GM23248 (cell line): Measurements from ENCODE around the gene MTHFD2L.

ENCODE experiments used
- EZH2 ChIP-seq: fragments of 200-600 bp; sonication (generic); IDR thresholded peaks from 2 replicates; pipeline ENCODE4 v1.6.1; 2018; ENCODE audit warnings: antibody characterized with exemption, mild to moderate bottlenecking; ENCODE audit not compliant: insufficient read depth, poor library complexity, severe bottlenecking
- EZH2phosphoT487 ChIP-seq: fragments of 200-600 bp; sonication (generic); IDR thresholded peaks from 2 replicates; pipeline ENCODE4 v1.6.1; 2018; ENCODE audit warnings: antibody characterized with exemption, moderate library complexity, mild to moderate bottlenecking, low read depth; ENCODE audit not compliant: insufficient read depth

DNA sequence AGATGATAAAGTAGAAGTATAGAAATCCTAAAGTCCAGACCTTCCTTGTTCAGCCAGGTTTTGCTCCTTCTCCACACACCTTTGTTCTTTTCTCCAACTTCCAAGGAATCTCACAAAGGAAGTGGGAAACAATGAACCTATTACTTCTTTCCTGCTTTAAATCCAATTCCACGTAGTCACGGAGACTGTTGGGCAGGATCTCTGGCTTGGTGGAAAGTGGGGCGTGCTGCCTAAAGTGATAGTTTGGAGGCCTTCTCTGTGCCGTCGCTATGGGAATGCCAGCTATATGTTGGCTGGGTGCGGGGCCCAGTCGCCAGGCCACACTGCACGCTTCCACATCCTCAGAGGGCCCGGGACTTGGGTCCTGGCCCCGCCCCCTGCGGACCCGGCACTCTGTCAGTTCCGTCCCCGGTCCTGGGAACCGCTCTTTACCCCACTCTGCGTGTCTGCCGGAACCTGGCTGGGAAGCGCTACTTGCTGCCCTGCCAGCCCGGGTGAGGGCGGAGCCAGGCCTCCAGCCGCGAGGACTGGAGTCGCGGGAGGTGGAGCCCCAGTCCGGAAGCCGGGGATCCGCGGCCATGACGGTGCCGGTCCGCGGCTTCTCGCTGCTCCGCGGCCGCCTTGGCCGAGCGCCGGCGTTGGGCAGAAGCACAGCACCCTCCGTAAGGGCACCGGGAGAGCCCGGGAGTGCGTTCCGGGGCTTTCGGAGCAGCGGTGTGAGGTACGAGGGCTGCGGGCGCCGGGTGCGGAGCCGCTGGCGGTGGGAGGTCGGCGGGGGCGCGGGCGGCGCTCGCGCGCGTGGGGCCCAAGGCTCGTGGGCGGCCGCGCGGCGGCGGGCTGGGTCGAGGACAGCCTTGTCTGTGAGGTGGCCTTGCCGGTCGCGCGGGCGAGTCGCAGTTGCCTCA, at the start of gene MTHFD2L:
- no peak for TF ChIP-seq EZH2phosphoT487
- no peak for TF ChIP-seq EZH2
